GM10248 (cell line): ENCODE measurements around the gene MTX2.

ENCODE experiments used
- CTCF ChIA-PET: fragments of 300-600 bp; sonication (Branson Sonifier 250); formaldehyde crosslinking; extraction: SDS; loops from one replicate; lab custom pipeline; 2021; ENCODE audit warnings: antibody characterized with exemption; lab: Yijun Ruan, JAX
- POLR2A ChIA-PET: fragments of 350-650 bp; sonication (Branson Sonifier 250); formaldehyde crosslinking; extraction: SDS; loops from one replicate; lab custom pipeline; 2020; ENCODE audit warnings: antibody characterized with exemption; lab: Yijun Ruan, JAX
- DNase-seq: peaks from one replicate; pipeline ENCODE4 v3.0.0; 2012; ENCODE audit errors: extremely low spot score
- CTCF ChIP-seq: IDR thresholded peaks from 2 replicates; pipeline ENCODE4 v1.5.1; 2012; ENCODE audit warnings: mild to moderate bottlenecking, low read depth; ENCODE audit errors: extremely low read depth, missing control alignments, control extremely low read depth

Gene MTX2

GRCh38 chr2:176240301-176240700 is 28.9 kb upstream of the MTX2 start:
- CTCF ChIA-PET: interaction anchor here (1.2 kb wide), 1 partner anchor 11 kb away, joined by 5 read pairs; no protein-coding TSS in a partner anchor
- POLR2A ChIA-PET: no interaction called here
- no peak for TF ChIP-seq CTCF
- no peak for DNase-seq

- DNase-seq: no peak
- POLR2A ChIA-PET: no interaction called here
- no peak for TF ChIP-seq CTCF
- CTCF ChIA-PET: interaction anchor here (1.3 to 1.4 kb wide), 2 partner anchors 21 to 213 kb away, joined by 3 read pairs; no protein-coding TSS in a partner anchor
Measured at GRCh38 chr2:176242276-176242675, 27.0 kb upstream of the MTX2 start.

GRCh38 chr2:176246331-176246730 is 22.9 kb upstream of the MTX2 start:
- ChIA-PET CTCF (interaction anchor here (1.8 kb wide), 1 partner anchor 9 kb away, joined by 5 read pairs; no protein-coding TSS in a partner anchor), POLR2A (no interaction called here)
- no peak for TF ChIP-seq CTCF
- DNase-seq: no peak

GRCh38 chr2:176247859-176248258 is 21.4 kb upstream of the MTX2 start:
- CTCF ChIA-PET: interaction anchor here (1.1 to 1.4 kb wide), 2 partner anchors 14 to 19 kb away, joined by 4 read pairs; no protein-coding TSS in a partner anchor
- POLR2A ChIA-PET: no interaction called here
- TF ChIP-seq CTCF: no peak
- DNase-seq: no peak

GRCh38 chr2:176251928-176252327 is 17.3 kb upstream of the MTX2 start:
- no peak for DNase-seq
- no peak for TF ChIP-seq CTCF
- CTCF ChIA-PET: no interaction called here
- POLR2A ChIA-PET: no interaction called here

GRCh38 chr2:176260689-176261088 is 8.6 kb upstream of the MTX2 start:
- POLR2A ChIA-PET: no interaction called here
- DNase-seq: no peak
- TF ChIP-seq CTCF: no peak
- CTCF ChIA-PET: interaction anchor here (1.3 to 1.4 kb wide), 2 partner anchors 16 to 31 kb away, joined by 3 to 5 read pairs; no protein-coding TSS in a partner anchor

GRCh38 chr2:176261136-176261535 is 8.1 kb upstream of the MTX2 start:
- DNase-seq: no peak
- ChIA-PET POLR2A (no interaction called here), CTCF (interaction anchor here (1.3 to 2.0 kb wide), 3 partner anchors 14 to 31 kb away, joined by 3 to 5 read pairs (median 4); no protein-coding TSS in a partner anchor)
- no peak for TF ChIP-seq CTCF
